ENCODE results near the gene PSPC1.
"Not testable (repeated sequence)": the region's sequence is repeated elsewhere in the genome, so short reads cannot be mapped to it uniquely, and the experiment has no call there.

DNA sequence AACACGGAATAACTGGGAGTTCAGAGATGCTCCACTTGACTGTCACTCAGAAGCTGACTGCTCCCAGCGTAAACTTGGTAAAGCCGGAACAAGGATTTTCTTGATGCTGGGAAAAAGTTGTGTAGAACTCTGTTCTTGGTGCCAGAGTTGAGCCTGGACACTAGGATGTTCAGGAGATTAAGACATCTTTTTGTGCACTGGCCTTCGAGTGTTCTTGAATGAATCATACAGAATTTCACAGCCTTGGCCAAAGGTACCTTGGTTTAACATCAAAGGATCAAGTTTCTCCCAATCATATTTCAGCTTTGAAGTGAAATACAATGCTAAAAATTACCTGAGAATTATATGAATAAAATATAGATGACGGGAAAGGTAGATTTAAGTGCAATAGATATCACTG, 81.8 kb downstream of the PSPC1 start:
- TF ChIP-seq, protein P1, sequence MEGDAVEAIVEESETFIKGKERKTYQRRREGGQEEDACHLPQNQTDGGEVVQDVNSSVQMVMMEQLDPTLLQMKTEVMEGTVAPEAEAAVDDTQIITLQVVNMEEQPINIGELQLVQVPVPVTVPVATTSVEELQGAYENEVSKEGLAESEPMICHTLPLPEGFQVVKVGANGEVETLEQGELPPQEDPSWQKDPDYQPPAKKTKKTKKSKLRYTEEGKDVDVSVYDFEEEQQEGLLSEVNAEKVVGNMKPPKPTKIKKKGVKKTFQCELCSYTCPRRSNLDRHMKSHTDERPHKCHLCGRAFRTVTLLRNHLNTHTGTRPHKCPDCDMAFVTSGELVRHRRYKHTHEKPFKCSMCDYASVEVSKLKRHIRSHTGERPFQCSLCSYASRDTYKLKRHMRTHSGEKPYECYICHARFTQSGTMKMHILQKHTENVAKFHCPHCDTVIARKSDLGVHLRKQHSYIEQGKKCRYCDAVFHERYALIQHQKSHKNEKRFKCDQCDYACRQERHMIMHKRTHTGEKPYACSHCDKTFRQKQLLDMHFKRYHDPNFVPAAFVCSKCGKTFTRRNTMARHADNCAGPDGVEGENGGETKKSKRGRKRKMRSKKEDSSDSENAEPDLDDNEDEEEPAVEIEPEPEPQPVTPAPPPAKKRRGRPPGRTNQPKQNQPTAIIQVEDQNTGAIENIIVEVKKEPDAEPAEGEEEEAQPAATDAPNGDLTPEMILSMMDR (conservative IDR thresholded peaks at IDR 0.05): not testable (repeated sequence)
- TF ChIP-seq ZFX (IDR thresholded peaks at IDR 0.05): not testable (repeated sequence)
